HEK293 (cell line): ENCODE measurements around the gene CLK4.

Experiments
- CTCF ChIA-PET: fragments of 350-600 bp; formaldehyde crosslinking; extraction: SDS; loops from one replicate; lab custom pipeline; 2021; ENCODE audit warnings: antibody characterized with exemption; lab: Yijun Ruan, JAX
- POLR2A ChIA-PET: fragments of 300-600 bp; formaldehyde crosslinking; extraction: SDS; loops from one replicate; lab custom pipeline; 2020; ENCODE audit warnings: antibody characterized with exemption, inconsistent platforms; lab: Yijun Ruan, JAX
- H3K27ac ChIP-seq: fragments of 200-500 bp; sonication (Bioruptor generic); 2 replicates; pipeline ENCODE4 v1.5.1; 2014; ENCODE audit warnings: low read depth, low read length, control low read depth, inconsistent platforms; ENCODE audit errors: extremely low read depth
- H3K36me3 ChIP-seq, 2 experiments: fragments of 200-500 bp in 1 of 2; sonication (Bioruptor generic) in 1 of 2; 1 replicate in 1 of 2; 2 replicates in 1 of 2; pipeline ENCODE4 v1.5.1; 2014 to 2017; ENCODE audit warnings: inconsistent platforms in 2 of 2, low read length in 2 of 2; ENCODE audit not compliant: control insufficient read depth in 2 of 2, insufficient read depth in 1 of 2
- H3K4me1 ChIP-seq: fragments of 200-500 bp; sonication (Bioruptor generic); 2 replicates; pipeline ENCODE4 v1.5.1; 2014; ENCODE audit warnings: mild to moderate bottlenecking, low read length, inconsistent platforms; ENCODE audit not compliant: control insufficient read depth, insufficient read depth
- H3K4me3 ChIP-seq: 2 replicates; pipeline ENCODE4 v1.5.1; 2011; ENCODE audit warnings: low read depth, mild to moderate bottlenecking, control low read depth, low read length, moderate library complexity
- H3K9me3 ChIP-seq: fragments of 200-500 bp; sonication (Bioruptor generic); 2 replicates; pipeline ENCODE4 v1.5.1; 2014; ENCODE audit warnings: low read depth, low read length, inconsistent platforms; ENCODE audit not compliant: control insufficient read depth, insufficient read depth
- FEZF1 ChIP-seq: fragments of 450-650 bp; formaldehyde crosslinking; IDR thresholded peaks from 2 replicates; pipeline ENCODE4 v1.5.1; 2016; ENCODE audit warnings: missing biosample characterization, missing genetic modification characterization
- GLIS2 ChIP-seq: fragments of 450-650 bp; formaldehyde crosslinking; IDR thresholded peaks from 2 replicates; pipeline ENCODE4 v1.5.1; 2016; ENCODE audit warnings: missing biosample characterization, missing genetic modification characterization
- OVOL3 ChIP-seq: fragments of 450-650 bp; formaldehyde crosslinking; IDR thresholded peaks from 2 replicates; pipeline ENCODE4 v1.5.1; 2016; ENCODE audit warnings: missing biosample characterization, missing genetic modification characterization
- REPIN1 ChIP-seq: fragments of 450-650 bp; formaldehyde crosslinking; IDR thresholded peaks from 2 replicates; pipeline ENCODE4 v1.5.1; 2017; ENCODE audit warnings: missing biosample characterization, missing genetic modification characterization, low read depth
- SALL2 ChIP-seq: fragments of 450-650 bp; formaldehyde crosslinking; IDR thresholded peaks from 2 replicates; pipeline ENCODE4 v1.5.0; 2017; ENCODE audit warnings: missing biosample characterization, mild to moderate bottlenecking, missing genetic modification characterization, borderline replicate concordance
- SP7 ChIP-seq: fragments of 450-650 bp; formaldehyde crosslinking; IDR thresholded peaks from 2 replicates; pipeline ENCODE4 v1.5.1; 2016; ENCODE audit warnings: missing biosample characterization, missing genetic modification characterization
- TRIM28 ChIP-seq: IDR thresholded peaks from 2 replicates; pipeline ENCODE4 v1.6.1; 2011; ENCODE audit warnings: low read length, control low read depth, borderline replicate concordance
- ZBTB17 ChIP-seq: fragments of 450-650 bp; formaldehyde crosslinking; IDR thresholded peaks from 2 replicates; pipeline ENCODE4 v1.5.1; 2016; ENCODE audit warnings: missing biosample characterization, missing genetic modification characterization
- ZBTB21 ChIP-seq: fragments of 450-650 bp; formaldehyde crosslinking; IDR thresholded peaks from 2 replicates; pipeline ENCODE4 v1.5.1; 2017; ENCODE audit warnings: missing biosample characterization, missing genetic modification characterization
- ZIC2 ChIP-seq: fragments of 450-650 bp; formaldehyde crosslinking; IDR thresholded peaks from 2 replicates; pipeline ENCODE4 v1.5.1; 2016; ENCODE audit warnings: missing biosample characterization, missing genetic modification characterization
- ZNF132 ChIP-seq: fragments of 450-650 bp; formaldehyde crosslinking; IDR thresholded peaks from 2 replicates; pipeline ENCODE4 v1.5.1; 2017; ENCODE audit warnings: missing biosample characterization, missing genetic modification characterization, borderline replicate concordance
- ZNF138 ChIP-seq: fragments of 450-650 bp; formaldehyde crosslinking; IDR thresholded peaks from 2 replicates; pipeline ENCODE4 v1.5.1; 2016; ENCODE audit warnings: missing biosample characterization, missing genetic modification characterization, borderline replicate concordance
- ZNF19 ChIP-seq: fragments of 450-650 bp; formaldehyde crosslinking; IDR thresholded peaks from 2 replicates; pipeline ENCODE4; 2016; ENCODE audit warnings: missing biosample characterization, missing genetic modification characterization, low read depth
- ZNF2 ChIP-seq: fragments of 450-650 bp; formaldehyde crosslinking; IDR thresholded peaks from 2 replicates; pipeline ENCODE4 v1.5.1; 2016; ENCODE audit warnings: missing biosample characterization, missing genetic modification characterization
- ZNF211 ChIP-seq: fragments of 450-650 bp; formaldehyde crosslinking; IDR thresholded peaks from 2 replicates; pipeline ENCODE4 v1.5.1; 2016; ENCODE audit warnings: low read depth, missing biosample characterization, missing genetic modification characterization
- ZNF280C ChIP-seq: fragments of 450-650 bp; formaldehyde crosslinking; IDR thresholded peaks from 2 replicates; pipeline ENCODE4 v1.5.1; 2016; ENCODE audit warnings: missing biosample characterization, missing genetic modification characterization
- ZNF302 ChIP-seq: fragments of 450-650 bp; formaldehyde crosslinking; IDR thresholded peaks from 2 replicates; pipeline ENCODE4 v1.5.1; 2016; ENCODE audit warnings: missing biosample characterization, missing genetic modification characterization, low read depth
- ZNF324 ChIP-seq: fragments of 450-650 bp; formaldehyde crosslinking; IDR thresholded peaks from 2 replicates; pipeline ENCODE4 v1.5.1; 2016; ENCODE audit warnings: missing biosample characterization, missing genetic modification characterization
- ZNF350 ChIP-seq: fragments of 450-650 bp; formaldehyde crosslinking; IDR thresholded peaks from 2 replicates; pipeline ENCODE4 v1.5.0; 2017; ENCODE audit warnings: missing biosample characterization, mild to moderate bottlenecking, missing genetic modification characterization
- ZNF473 ChIP-seq: fragments of 450-650 bp; formaldehyde crosslinking; IDR thresholded peaks from 2 replicates; pipeline ENCODE4 v1.5.1; 2017; ENCODE audit warnings: missing biosample characterization, missing genetic modification characterization
- ZNF48 ChIP-seq: fragments of 450-650 bp; formaldehyde crosslinking; IDR thresholded peaks from 2 replicates; pipeline ENCODE4 v1.5.1; 2016; ENCODE audit warnings: missing biosample characterization, missing genetic modification characterization
- ZNF501 ChIP-seq: fragments of 450-650 bp; formaldehyde crosslinking; IDR thresholded peaks from 2 replicates; pipeline ENCODE4 v1.5.1; 2016; ENCODE audit warnings: missing biosample characterization, missing genetic modification characterization
- ZNF658 ChIP-seq: fragments of 450-650 bp; formaldehyde crosslinking; IDR thresholded peaks from 2 replicates; pipeline ENCODE4; 2016; ENCODE audit warnings: missing biosample characterization, missing genetic modification characterization
- ZNF701 ChIP-seq: fragments of 450-650 bp; formaldehyde crosslinking; IDR thresholded peaks from 2 replicates; pipeline ENCODE4 v1.5.1; 2016; ENCODE audit warnings: missing biosample characterization, missing genetic modification characterization
- ZNF704 ChIP-seq: fragments of 450-650 bp; formaldehyde crosslinking; IDR thresholded peaks from 2 replicates; pipeline ENCODE4 v1.5.1; 2016; ENCODE audit warnings: missing biosample characterization, missing genetic modification characterization
- ZNF76 ChIP-seq: fragments of 450-650 bp; formaldehyde crosslinking; IDR thresholded peaks from 2 replicates; pipeline ENCODE4; 2016; ENCODE audit warnings: low read depth, missing biosample characterization, missing genetic modification characterization, borderline replicate concordance
- ZNF777 ChIP-seq: fragments of 450-650 bp; formaldehyde crosslinking; IDR thresholded peaks from 2 replicates; pipeline ENCODE4 v1.5.1; 2017; ENCODE audit warnings: missing biosample characterization, missing genetic modification characterization, borderline replicate concordance
- ZNF830 ChIP-seq: fragments of 450-650 bp; IDR thresholded peaks from 2 replicates; pipeline ENCODE4 v1.5.0; 2018; ENCODE audit warnings: missing biosample characterization, missing genetic modification characterization, low read depth, mild to moderate bottlenecking, moderate library complexity
- ZSCAN30 ChIP-seq: fragments of 450-650 bp; IDR thresholded peaks from 2 replicates; pipeline ENCODE4 v1.5.1; 2018; ENCODE audit warnings: missing biosample characterization, mild to moderate bottlenecking, missing genetic modification characterization, moderate library complexity
- TF ChIP-seq, protein P1 (sequence below): fragments of 450-650 bp; formaldehyde crosslinking; IDR thresholded peaks from 2 replicates; pipeline ENCODE4 v1.5.1; 2016; ENCODE audit warnings: missing biosample characterization, missing genetic modification characterization

CLK4 gene

DNA sequence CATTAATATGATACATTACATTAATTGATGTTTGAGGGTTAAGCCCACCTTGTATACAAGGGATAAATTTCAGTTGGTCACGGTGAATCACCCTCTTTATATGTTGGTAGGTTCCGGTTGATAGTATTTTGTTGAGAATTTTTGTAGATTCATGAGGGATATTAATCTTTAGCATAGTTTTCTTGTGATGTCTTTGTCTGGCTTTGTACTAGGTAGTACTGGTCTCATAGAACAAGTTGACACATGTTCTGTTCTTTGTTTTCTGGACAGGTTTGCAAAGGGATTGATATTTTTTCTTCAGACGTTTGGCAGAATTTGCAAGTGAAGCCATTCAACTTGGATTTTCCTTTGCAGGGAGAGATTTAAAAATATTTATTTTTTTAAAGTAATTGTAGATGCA lies 49.1 kb upstream of the CLK4 start:
- H3K27ac ChIP-seq: no peak overlapping the region
- TF ChIP-seq OVOL3 (no peak), TRIM28 (no peak), ZNF19 (tag by site-specific recombination) (no peak), ZNF211 (tag by site-specific recombination) (no peak), ZNF280C (tag by site-specific recombination) (no peak), ZNF704 (no peak), ZNF501 (tag by site-specific recombination) (no peak), ZBTB17 (no peak), SP7 (no peak), FEZF1 (no peak), ZBTB21 (tag by site-specific recombination) (no peak)
- no peak overlapping the region for H3K4me3 ChIP-seq
- ChIA-PET CTCF (no interaction called here), POLR2A (no interaction called here)
- H3K4me1 ChIP-seq: no peaks in the 10 kb centered on the region
- no peaks in the 10 kb centered on the region for H3K9me3 ChIP-seq
- no peaks in the 10 kb centered on the region for H3K36me3 ChIP-seq

- no peak for TF ChIP-seq ZNF76 (tag by site-specific recombination)
- TF ChIP-seq ZNF2 (tag by site-specific recombination): no peak
- no peak for TF ChIP-seq ZNF132 (tag by site-specific recombination)
- TF ChIP-seq SALL2: no peak
- no peak for TF ChIP-seq ZNF830 (tag by site-specific recombination)
- TF ChIP-seq ZNF138 (tag by site-specific recombination): no peak
- TF ChIP-seq ZNF473: no peak
- no peak for TF ChIP-seq ZIC2
- TF ChIP-seq REPIN1 (tag by site-specific recombination): no peak
- TF ChIP-seq ZNF302 (tag by site-specific recombination): no peak
- TF ChIP-seq, protein P1, sequence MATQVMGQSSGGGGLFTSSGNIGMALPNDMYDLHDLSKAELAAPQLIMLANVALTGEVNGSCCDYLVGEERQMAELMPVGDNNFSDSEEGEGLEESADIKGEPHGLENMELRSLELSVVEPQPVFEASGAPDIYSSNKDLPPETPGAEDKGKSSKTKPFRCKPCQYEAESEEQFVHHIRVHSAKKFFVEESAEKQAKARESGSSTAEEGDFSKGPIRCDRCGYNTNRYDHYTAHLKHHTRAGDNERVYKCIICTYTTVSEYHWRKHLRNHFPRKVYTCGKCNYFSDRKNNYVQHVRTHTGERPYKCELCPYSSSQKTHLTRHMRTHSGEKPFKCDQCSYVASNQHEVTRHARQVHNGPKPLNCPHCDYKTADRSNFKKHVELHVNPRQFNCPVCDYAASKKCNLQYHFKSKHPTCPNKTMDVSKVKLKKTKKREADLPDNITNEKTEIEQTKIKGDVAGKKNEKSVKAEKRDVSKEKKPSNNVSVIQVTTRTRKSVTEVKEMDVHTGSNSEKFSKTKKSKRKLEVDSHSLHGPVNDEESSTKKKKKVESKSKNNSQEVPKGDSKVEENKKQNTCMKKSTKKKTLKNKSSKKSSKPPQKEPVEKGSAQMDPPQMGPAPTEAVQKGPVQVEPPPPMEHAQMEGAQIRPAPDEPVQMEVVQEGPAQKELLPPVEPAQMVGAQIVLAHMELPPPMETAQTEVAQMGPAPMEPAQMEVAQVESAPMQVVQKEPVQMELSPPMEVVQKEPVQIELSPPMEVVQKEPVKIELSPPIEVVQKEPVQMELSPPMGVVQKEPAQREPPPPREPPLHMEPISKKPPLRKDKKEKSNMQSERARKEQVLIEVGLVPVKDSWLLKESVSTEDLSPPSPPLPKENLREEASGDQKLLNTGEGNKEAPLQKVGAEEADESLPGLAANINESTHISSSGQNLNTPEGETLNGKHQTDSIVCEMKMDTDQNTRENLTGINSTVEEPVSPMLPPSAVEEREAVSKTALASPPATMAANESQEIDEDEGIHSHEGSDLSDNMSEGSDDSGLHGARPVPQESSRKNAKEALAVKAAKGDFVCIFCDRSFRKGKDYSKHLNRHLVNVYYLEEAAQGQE: no peak
- no peak for TF ChIP-seq ZNF701 (tag by site-specific recombination)
- no peak for TF ChIP-seq ZNF350 (tag by site-specific recombination)
- no peak for TF ChIP-seq ZNF658 (tag by site-specific recombination)
- TF ChIP-seq ZSCAN30 (tag by site-specific recombination): no peak
- no peak for TF ChIP-seq ZNF777 (tag by site-specific recombination)
- no peak for TF ChIP-seq GLIS2 (tag by site-specific recombination)
- no peak for TF ChIP-seq ZNF324
- no peak for TF ChIP-seq ZNF48 (tag by site-specific recombination)
- ChIA-PET CTCF (no interaction called here), POLR2A (no interaction called here)
- Histone ChIP-seq H3K4me3 (no peak overlapping the region), H3K36me3 (no peaks in the 10 kb centered on the region), H3K27ac (no peak overlapping the region), H3K4me1 (no peaks in the 10 kb centered on the region), H3K9me3 (no peaks in the 10 kb centered on the region)
These were observed 47.5 kb upstream of the CLK4 start for GRCh38 chr5:178674334-178674733.
